Tibial nerve (tissue), 3 donors: Measurements from ENCODE around the gene CREB1.

Experiments
- CTCF ChIP-seq, 5 experiments: fragments of 200-600 bp in 3 of 5; fragments of 450-650 bp in 2 of 5; sonication (generic) in 3 of 5; IDR thresholded peaks; one replicate each; pipeline ENCODE4 v1.5.1; 2016 to 2019; ENCODE audit warnings: antibody characterized with exemption in 5 of 5, mild to moderate bottlenecking in 3 of 5, moderate library complexity in 2 of 5
- POLR2A ChIP-seq, 2 donors: fragments of 450-650 bp; IDR thresholded peaks; one replicate each; pipeline ENCODE4 v1.6.1; 2017; ENCODE audit warnings: antibody characterized with exemption in 2 of 2, mild to moderate bottlenecking in 2 of 2, moderate library complexity in 2 of 2

GRCh38 chr2:207625014-207625907 lies 95.5 kb downstream of the CREB1 start, which contains the start of gene METTL21A:
- peak; percentile 23 to 60 (median 40) for TF ChIP-seq CTCF (IDR thresholded peaks at IDR 0.05)
- TF ChIP-seq POLR2A (IDR thresholded peaks at IDR 0.05), result peak; percentile 46 to 79
